ENCODE results near the gene PRR20A. TPM values are rescaled to one million over a fixed set of nuclear protein-coding genes. Genes with fewer than 3 reads are reported as not detected.
A peak's percentile ranks its signal among the peaks of the same experiment; 100 is the strongest.
"Not testable (repeated sequence)": the region's sequence is repeated elsewhere in the genome, so short reads cannot be mapped to it uniquely, and the experiment has no call there.

PRR20A gene
- polyA plus RNA-seq (ENCODE audit: insufficient read length) = not detected

- not testable (repeated sequence) for DNase-seq
Observed at GRCh38 chr13:57140235-57140968, at the start of gene PRR20A. Gene PRR20A (plus strand): TSS chr13:57140918. CDS start chr13:57141305, 387 bp downstream.

GRCh38 chr13:57114945-57115344 is 25.8 kb upstream of the PRR20A start:
- DNase-seq = no peak

- peak; percentile 84 for DNase-seq
Observed at GRCh38 chr13:57123681-57124080, 17.0 kb upstream of the PRR20A start.

- no peak for DNase-seq
Observed at GRCh38 chr13:57128909-57129308, 11.8 kb upstream of the PRR20A start.

- no peak for DNase-seq
Observed at GRCh38 chr13:57136093-57136492, 4.6 kb upstream of the PRR20A start.

GRCh38 chr13:57137585-57137984 is 3.1 kb upstream of the PRR20A start:
- no peak for DNase-seq

- no peak for DNase-seq
Observed at GRCh38 chr13:57138988-57139387, 1.7 kb upstream of the PRR20A start.

GRCh38 chr13:57139781-57140180 is 937 bp upstream of the PRR20A start:
- not testable (repeated sequence) for DNase-seq

GRCh38 chr13:57147188-57147587 is 6.5 kb downstream of the PRR20A start, which contains the start of gene PRR20B:
Gene PRR20B (plus strand): TSS chr13:57147488. CDS start chr13:57147875, 387 bp downstream.
- DNase-seq = not testable (repeated sequence)

GRCh38 chr13:57148106-57148505 is 7.4 kb downstream of the PRR20A start:
- not testable (repeated sequence) for DNase-seq

- DNase-seq = not testable (repeated sequence)
Observed at GRCh38 chr13:57153761-57154160, 13.0 kb downstream of the PRR20A start, which contains the start of gene PRR20C. Gene PRR20C (plus strand): TSS chr13:57154061. CDS start chr13:57154448, 387 bp downstream.

GRCh38 chr13:57160332-57160731 is 19.6 kb downstream of the PRR20A start, which contains the start of gene PRR20D:
Gene PRR20D (plus strand): TSS chr13:57160632. CDS start chr13:57161019, 387 bp downstream.
- not testable (repeated sequence) for DNase-seq

- not testable (repeated sequence) for DNase-seq
Observed at GRCh38 chr13:57166897-57167296, 26.2 kb downstream of the PRR20A start, which contains the start of gene PRR20E. Gene PRR20E (plus strand): TSS chr13:57167197. CDS start chr13:57167584, 387 bp downstream.

- DNase-seq = no peak
Observed at GRCh38 chr13:57191667-57192066, 50.9 kb downstream of the PRR20A start.

Other genes starting within 250 kb of the PRR20A start
- gene PRR20B, start 6.6 kb downstream of the PRR20A start, polyA plus RNA-seq (ENCODE audit: insufficient read length) = not detected
- not detected for gene PRR20C, start 13.1 kb downstream of the PRR20A start, polyA plus RNA-seq (ENCODE audit: insufficient read length)
- gene PRR20D, start 19.7 kb downstream of the PRR20A start, polyA plus RNA-seq (ENCODE audit: insufficient read length) = not detected
- not detected for gene PRR20E, start 26.3 kb downstream of the PRR20A start, polyA plus RNA-seq (ENCODE audit: insufficient read length)